Adrenal gland (tissue), 12 donors: ENCODE measurements around the gene SUSD6. TPM values are rescaled to one million over a fixed set of nuclear protein-coding genes. Genes with fewer than 3 reads are reported as not detected.

Source experiments
- DNase-seq, 7 donors: peaks; one replicate each; pipeline ENCODE4 v3.0.0-alpha.2; 2019 to 2020
- H3K27ac ChIP-seq, 5 donors: fragments of 200-600 bp; sonication (generic) in 4 of 5; 1 replicate in 3 of 5; 2 replicates in 2 of 5; pipeline versions ENCODE4 v1.5.1 to v1.8.0; 2016 to 2020; ENCODE audit warnings: mild to moderate bottlenecking in 1 of 5
- H3K27me3 ChIP-seq: fragments of 200-600 bp; 2 replicates; pipeline ENCODE4 v1.8.0; 2021
- H3K36me3 ChIP-seq, 2 donors: fragments of 200-600 bp; replicated peaks in 1 of 2; 1 replicate in 1 of 2; 2 replicates in 1 of 2; pipeline versions ENCODE4 v1.5.1 to v1.8.0; 2018 to 2022
- H3K4me1 ChIP-seq, 2 donors: fragments of 200-600 bp; replicated peaks in 1 of 2; 1 replicate in 1 of 2; 2 replicates in 1 of 2; pipeline versions ENCODE4 v1.5.1 to v1.8.0; 2018 to 2021
- H3K4me3 ChIP-seq, 4 donors: fragments of 200-600 bp; sonication (generic) in 3 of 4; one replicate each; pipeline ENCODE4 v1.5.1; 2016 to 2018
- H3K9me3 ChIP-seq, 3 donors: fragments of 200-600 bp; sonication (generic) in 1 of 3; replicated peaks in 1 of 3; 1 replicate in 2 of 3; 2 replicates in 1 of 3; pipeline versions ENCODE4 v1.5.1 to v1.8.0; 2016 to 2021
- CTCF ChIP-seq, 6 experiments: fragments of 450-650 bp in 4 of 6; fragments of 200-600 bp in 2 of 6; sonication (generic) in 1 of 6; IDR thresholded peaks; 1 replicate in 5 of 6; 2 replicates in 1 of 6; pipeline versions ENCODE4 v1.5.1 to v1.8.0; 2016 to 2021; ENCODE audit warnings: antibody characterized with exemption in 6 of 6, mild to moderate bottlenecking in 2 of 6, moderate library complexity in 1 of 6
- POLR2A ChIP-seq, 2 donors: fragments of 450-650 bp; IDR thresholded peaks; one replicate each; pipeline ENCODE4 v1.6.1; 2017; ENCODE audit warnings: antibody characterized with exemption in 2 of 2, mild to moderate bottlenecking in 2 of 2, moderate library complexity in 1 of 2
- WGBS, 4 donors: extraction: QIAGEN DNeasy Blood & Tissue Kit in 2 of 4; methylation state at CpG; one replicate each; pipeline versions ENCODE4 v1.1.5 to v1.1.7; 2013 to 2017; 5-methylcytosine and 5-hydroxymethylcytosine counted together
- intact Hi-C, 2 donors: fragments of 100-400 bp; cut with DNase I; formaldehyde crosslinking; loops; one replicate each; pipeline versions ENCODE4 v1.14.1 to v1.15.0; 2022 to 2023
- polyA plus RNA-seq, 3 donors: library from polyadenylated mRNA; stranded (reverse); fragments of 200-250 nt in 2 of 3; fragments of 350-450 nt in 1 of 3; fragmentation: Illumina TruSeq in 1 of 3; extraction: RNeasy Lipid Tissue Mini Kit (QIAGEN cat#74804) in 1 of 3; gene quantifications; one replicate each; pipeline ENCODE4 v1.2.3, GENCODE V29; 2013 to 2014
- total RNA-seq, 9 donors: library from RNA; depleted of rRNA in 4 of 9; stranded (reverse); fragments of >200 nt in 4 of 9; fragments of 120-200 nt in 1 of 9; fragmentation: NEBNext Ultra II Directional in 1 of 9; extraction: Animal tissue kit (Norgen Biotek cat#: 25700) in 1 of 9; gene quantifications; one replicate each; pipeline versions ENCODE4 v1.1.0 to v1.2.4, GENCODE V29; 2013 to 2023
- donor health status: healthy with polysubstance abuse.
- donor health status: Bipolar disorder and iron deficiency.
- donor health status: DM: yes; HTN: yes; CAD: no.
- donor health status: DM: no; HTN: no; CAD: no.
- donor health status: DM: no; HTN: no; CAD: no.
- donor health status: DM: yes; HTN: yes; CAD: no.

SUSD6 gene
- total and polyA plus RNA-seq, 12 donors: 7.8 to 75.5 (median 41.0) TPM

- Histone ChIP-seq H3K27me3 (no peaks in the 10 kb centered on the region), H3K9me3 (no peaks in the 10 kb centered on the region), H3K27ac (peak overlapping the region in 1 of 5 donors; percentile 24), H3K4me3 (no peak overlapping the region), H3K36me3 (peaks cover 0 to 11% of the 10 kb centered on the region in 2 donors), H3K4me1 (peaks cover 27 to 53% of the 10 kb centered on the region in 2 donors)
- TF ChIP-seq POLR2A (IDR thresholded peaks at IDR 0.05) (no peak), CTCF (IDR thresholded peaks at IDR 0.05) (no peak)
- intact Hi-C loops: no loop called here
- WGBS, 4 donors: 66 to 74% (median 71%) methylated on average over 8 of the region's 8 CpGs
- DNase-seq: no peak
Observed at GRCh38 chr14:69658664-69659261, 47.4 kb downstream of the SUSD6 start.

DNA sequence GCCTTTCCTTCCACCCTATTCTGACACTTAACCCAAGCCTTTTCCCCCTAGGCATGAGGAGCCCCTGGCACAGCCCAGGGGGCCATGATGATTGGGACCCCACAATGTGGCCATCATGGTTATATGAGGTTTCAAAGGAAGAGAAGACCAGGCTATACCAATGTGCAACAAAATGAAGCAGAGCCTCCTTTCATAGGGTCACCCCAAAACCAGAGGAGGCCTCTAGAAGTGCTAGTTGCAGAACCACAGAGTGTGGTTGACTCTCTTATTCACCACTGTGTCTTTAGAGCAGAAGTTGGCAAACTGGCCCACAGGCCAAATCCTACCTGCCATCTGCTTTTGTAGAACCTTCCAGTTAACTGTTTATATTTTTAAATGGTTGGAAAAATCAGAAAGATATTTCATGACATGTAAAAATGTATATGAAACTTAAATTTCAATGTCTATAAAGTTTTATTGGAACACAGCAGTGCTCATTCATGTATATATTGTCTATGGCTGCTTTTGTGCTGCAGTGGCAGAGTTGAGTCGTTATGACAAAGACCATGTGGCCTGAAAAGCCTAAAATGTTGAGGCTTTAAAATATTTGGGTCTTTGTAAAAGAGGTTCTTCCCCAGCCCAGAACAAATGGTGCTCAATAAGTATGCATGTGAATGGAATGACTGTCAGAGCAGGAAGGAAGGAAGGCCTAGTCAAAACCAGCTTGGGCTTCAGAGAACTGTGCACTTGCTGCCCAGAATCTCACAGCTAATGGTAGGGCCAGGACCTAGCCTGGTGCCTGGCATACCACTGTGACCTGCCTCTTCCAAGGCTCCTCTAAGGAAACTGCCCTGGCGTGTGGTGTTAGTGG, 49.2 kb downstream of the SUSD6 start:
- DNase-seq: peak in 1 of 7 donors; percentile 23
- H3K27ac ChIP-seq: peak overlapping the region in 1 of 5 donors; percentile 25
- H3K36me3 ChIP-seq: peaks cover 0 to 11% of the 10 kb centered on the region in 2 donors
- peaks cover 36 to 54% of the 10 kb centered on the region in 2 donors for H3K4me1 ChIP-seq
- intact Hi-C loops: no loop called here
- H3K27me3 ChIP-seq: no peaks in the 10 kb centered on the region
- no peaks in the 10 kb centered on the region for H3K9me3 ChIP-seq
- H3K4me3 ChIP-seq: no peak overlapping the region
- TF ChIP-seq CTCF (IDR thresholded peaks at IDR 0.05) (no peak), POLR2A (IDR thresholded peaks at IDR 0.05) (no peak)
- 90 to 98% (median 93%) methylated on average over 2 of the region's 2 CpGs for WGBS, 4 donors

DNA sequence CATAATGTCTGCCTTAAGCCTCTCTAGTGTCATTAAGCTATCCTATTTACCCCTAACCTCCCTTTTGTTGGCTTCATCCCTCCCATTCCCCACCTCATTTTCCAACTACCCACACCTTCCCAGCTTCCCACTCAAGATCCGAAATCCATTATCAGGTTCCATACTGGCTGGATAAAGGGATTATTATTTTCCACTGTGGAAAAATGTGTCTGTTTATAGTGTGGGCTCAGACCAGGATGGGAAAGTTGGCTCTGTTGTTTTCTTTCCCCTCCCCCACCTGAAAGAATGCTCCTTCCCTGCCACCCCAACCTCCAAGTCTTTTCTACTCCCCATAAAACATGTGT, 49.8 kb downstream of the SUSD6 start:
- WGBS, 4 donors: 81 to 89% (median 84%) methylated on average over 1 of the region's 1 CpG
- Histone ChIP-seq H3K36me3 (peaks cover 0 to 11% of the 10 kb centered on the region in 2 donors), H3K9me3 (no peaks in the 10 kb centered on the region), H3K27me3 (no peaks in the 10 kb centered on the region), H3K4me1 (peaks cover 42 to 60% of the 10 kb centered on the region in 2 donors), H3K4me3 (no peak overlapping the region), H3K27ac (peak overlapping the region in 1 of 5 donors; percentile 25)
- TF ChIP-seq POLR2A (IDR thresholded peaks at IDR 0.05) (no peak), CTCF (IDR thresholded peaks at IDR 0.05) (no peak)
- intact Hi-C loops: no loop called here
- no peak for DNase-seq

DNA sequence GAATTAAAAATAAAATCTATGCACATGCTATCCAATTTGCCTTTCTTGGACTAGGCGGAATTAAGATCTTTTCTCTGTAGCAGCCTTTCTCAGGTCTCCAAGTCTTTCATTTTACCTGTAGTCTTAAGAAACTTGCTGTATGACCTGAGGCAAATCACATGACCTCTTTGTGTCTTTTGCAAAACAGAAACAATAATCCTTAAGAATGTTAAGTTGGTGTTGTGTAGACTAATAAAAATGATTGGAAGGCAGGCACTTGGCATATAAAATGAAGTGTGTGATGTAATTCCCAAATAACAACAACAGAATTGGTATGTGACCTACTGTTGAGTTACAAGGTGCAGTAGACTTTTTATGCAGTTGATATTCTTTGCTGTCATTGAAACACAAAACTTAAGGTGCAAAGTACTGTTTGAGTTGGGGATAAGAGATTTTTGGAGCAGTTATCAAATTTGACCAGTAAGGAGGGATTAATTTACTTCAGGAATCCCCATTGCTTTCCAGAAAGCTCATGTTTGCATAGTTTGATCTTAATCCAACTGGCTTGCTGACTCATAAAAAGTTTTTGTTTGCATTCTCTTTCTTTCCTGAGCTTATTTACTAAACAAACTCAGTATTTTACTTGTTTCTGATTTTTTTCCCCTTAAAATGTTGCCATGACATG, 51.4 kb downstream of the SUSD6 start:
- no peaks in the 10 kb centered on the region for H3K27me3 ChIP-seq
- H3K4me3 ChIP-seq: no peak overlapping the region
- intact Hi-C loops: no loop called here
- no peak for DNase-seq
- peak overlapping the region in 3 of 5 donors; percentile 39 to 77 (median 58) for H3K27ac ChIP-seq
- 92 to 100% (median 98%) methylated on average over 1 of the region's 1 CpG for WGBS, 4 donors
- H3K36me3 ChIP-seq: peaks cover 0 to 11% of the 10 kb centered on the region in 2 donors
- TF ChIP-seq POLR2A (IDR thresholded peaks at IDR 0.05) (no peak), CTCF (IDR thresholded peaks at IDR 0.05) (no peak)
- H3K9me3 ChIP-seq: no peaks in the 10 kb centered on the region
- peaks cover 51 to 73% of the 10 kb centered on the region in 2 donors for H3K4me1 ChIP-seq
